HG02571 (cell line): ENCODE data around the gene RELN.
"Not testable (repeated sequence)": the region's sequence is repeated elsewhere in the genome, so short reads cannot be mapped to it uniquely, and the experiment has no call there.

Experiments used
- ATAC-seq: cut with Tn5 transposase; IDR thresholded peaks from one replicate; pipeline ENCODE4 v1.9.1; 2021; ENCODE audit warnings: mild to moderate bottlenecking, moderate library complexity; ENCODE audit not compliant: unreplicated experiment

The RELN gene

GRCh38 chr7:103896826-103897225 lies 92.6 kb downstream of the RELN start:
- not testable (repeated sequence) for ATAC-seq

DNA sequence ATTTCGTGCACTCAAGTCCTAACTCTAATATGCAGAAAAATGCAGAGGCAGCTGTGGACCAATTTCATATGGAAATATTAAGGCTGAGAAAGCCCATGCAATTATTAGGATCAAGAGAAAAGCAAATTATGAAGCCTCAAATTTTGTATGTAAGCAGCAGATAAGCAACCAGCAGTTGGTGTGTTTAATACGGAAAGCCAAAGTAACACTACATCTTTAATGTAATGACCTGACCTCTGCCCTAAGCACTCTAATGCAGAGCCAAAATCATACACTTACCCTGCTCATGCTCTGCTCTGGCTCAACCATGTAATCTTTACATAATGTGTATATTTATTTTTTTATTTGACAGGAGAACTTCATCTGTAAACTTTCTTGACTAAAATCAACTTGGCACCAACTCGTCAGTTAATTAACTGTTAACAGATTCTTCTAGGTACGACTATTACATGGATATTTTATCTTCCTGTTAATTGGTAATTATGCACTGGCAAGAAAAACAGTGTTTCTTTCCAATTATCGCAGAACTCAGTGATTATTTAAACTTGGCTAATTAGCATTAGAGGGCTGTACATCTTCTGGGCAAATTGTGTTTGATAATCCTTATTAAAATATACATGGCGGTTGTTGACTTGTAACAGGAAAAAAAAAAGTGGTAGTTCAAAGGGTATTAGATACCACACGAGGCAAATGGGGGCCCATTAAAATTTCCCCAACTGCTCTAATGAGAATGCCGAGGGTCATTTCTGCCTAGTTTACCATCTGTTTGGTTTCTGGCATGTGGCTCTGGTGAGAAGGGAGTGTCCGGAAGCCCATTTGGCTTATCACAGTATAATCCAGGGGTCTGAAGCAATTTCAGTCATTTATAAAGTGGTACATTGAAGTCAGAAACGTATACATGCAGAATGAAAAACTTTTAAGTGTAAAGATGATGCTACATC lies 94.5 kb downstream of the RELN start:
- ATAC-seq = no peak

GRCh38 chr7:103893350-103893749 lies 96.1 kb downstream of the RELN start:
- no peak for ATAC-seq

DNA sequence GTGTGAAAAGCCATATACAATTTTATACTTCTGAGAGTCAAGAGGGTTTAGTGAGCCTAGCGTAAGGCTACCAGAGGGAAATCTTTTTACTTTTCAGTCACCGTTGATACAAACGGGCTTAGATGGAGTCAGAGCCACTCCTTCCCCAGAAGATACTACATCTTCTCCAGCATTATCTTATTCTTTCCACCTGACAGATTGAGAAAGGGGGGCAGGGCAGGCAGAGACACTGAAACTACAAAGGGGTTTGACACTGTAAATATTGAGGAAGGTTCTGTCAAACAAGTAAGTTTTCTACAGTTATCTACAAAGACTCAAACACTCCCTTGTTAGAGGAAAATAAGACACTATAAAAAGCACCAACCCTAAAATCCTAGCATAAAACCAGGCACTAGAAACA lies 100.0 kb downstream of the RELN start:
- no peak for ATAC-seq

- ATAC-seq = no peak
These were observed 100.8 kb downstream of the RELN start for GRCh38 chr7:103888603-103889153.

DNA sequence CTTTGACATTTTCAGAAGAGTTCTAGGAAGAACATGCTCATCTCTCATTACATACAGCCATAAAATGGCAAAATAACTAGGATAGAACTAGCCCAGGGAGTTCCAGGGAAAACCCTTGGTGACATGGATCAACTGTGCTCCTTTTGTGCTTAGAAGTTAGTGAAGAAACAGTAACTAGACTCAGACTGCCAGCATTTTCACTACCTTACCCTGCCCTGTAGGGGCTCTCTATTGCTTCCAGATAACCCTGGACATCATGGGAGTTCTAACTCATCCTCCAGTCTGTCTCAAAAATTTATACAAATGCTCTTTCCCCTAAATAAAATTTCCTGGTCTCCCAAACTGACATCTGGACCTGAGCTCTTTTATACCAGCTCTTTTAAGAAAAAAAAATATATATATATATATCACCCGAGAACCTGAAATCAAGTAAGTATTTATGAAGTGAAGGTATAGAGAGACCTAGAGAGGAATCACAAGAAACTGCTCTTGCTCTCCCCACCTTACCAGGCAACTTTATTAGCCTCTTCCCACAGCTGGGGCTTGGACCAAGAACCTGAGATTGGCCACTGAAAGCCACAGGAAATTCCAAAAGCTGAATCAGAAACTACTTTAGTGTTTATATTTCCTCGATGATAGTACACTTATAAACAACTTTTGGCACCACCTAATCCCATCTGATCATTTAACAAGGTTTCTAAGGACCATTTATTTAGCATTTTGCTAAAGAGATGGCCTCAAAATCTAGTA lies 101.4 kb downstream of the RELN start:
- ATAC-seq = no peak

GRCh38 chr7:103887050-103887449 lies 102.4 kb downstream of the RELN start:
- no peak for ATAC-seq

DNA sequence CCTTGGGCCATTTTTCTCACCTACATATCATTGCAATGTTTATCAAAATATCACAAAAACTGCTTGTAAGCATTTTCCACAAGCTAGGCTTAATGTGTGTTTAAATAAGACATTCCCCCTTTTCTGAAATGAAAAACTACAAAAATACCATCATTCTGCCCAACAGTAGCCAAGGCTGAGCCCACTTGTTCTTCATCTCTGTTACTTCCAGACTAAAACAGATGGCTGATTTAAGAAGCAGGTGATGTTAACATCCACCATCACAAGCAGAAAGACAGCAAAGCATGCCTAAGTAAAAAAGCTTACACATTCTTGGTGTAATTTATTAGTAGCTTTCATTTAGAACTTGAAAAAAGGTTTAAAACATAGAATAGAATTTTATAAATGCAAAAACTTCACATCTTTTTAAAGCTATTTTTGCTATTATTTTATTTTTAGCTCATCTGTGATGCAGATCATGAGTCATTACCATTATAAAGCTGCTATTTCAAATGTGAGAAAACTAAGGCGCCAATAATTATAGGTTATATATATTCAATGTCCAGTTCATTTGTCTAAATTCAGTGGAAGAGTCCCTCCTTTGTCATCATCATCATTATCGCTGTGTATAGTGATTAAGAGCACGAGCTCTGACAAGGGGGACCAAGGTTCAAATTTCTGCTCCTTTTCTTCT lies 109.4 kb downstream of the RELN start:
- no peak for ATAC-seq

DNA sequence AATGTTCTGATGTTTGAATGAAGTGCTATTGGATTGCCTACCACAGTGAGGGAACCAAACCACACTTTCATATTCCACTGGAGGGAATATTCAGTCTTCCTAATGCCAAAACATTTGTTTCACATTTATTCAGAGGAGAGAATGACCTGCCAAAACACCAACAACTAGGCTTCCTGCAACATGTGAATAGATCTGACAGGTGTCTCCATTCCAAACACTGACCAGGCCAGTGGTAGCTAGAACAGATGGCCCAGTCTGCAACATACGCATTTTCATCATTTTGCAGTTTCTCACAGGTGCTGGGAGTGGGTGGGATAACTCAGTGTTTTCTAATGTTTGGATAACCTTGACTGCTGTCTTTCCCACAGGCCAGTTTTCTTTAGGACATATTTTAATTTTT lies 110.0 kb downstream of the RELN start:
- ATAC-seq = no peak

DNA sequence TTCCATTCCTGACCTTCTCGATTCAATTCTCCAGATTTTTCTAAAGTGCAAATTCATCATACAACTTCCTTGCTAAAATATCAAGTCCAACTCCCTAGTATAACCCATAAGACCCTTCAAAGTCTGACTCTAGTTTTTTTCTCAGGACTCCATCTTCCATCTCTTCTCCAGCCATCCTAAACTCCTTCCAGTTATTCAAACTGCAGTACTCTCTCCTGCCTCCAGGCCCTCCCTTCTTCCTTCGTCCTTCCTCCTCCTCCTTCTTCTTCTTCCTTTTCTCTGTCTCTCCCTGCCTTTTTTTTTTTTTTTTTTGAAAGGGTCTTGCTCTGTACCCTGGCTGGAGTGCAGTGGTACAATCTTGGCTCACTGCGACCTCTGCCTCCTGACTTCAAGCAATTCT lies 111.9 kb downstream of the RELN start:
- no peak for ATAC-seq

DNA sequence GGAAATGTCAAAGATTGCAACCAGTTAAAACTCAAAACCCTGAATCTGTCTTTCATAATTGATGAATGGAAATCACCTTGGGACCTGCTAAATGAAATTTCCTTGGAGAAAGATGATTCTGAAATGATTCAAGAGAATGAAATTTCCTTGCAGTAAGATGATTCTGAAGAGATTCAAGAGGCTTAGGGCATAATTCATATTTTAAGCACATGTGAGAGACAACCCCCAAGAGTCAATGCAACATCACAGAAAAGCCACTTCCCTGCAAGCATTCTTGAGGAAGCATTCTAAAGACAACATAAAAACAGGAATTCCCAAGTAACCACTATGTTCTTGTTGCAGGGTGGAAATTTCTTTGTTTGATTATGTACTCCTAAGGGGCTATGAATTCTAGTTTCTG lies 113.7 kb downstream of the RELN start:
- no peak for ATAC-seq

DNA sequence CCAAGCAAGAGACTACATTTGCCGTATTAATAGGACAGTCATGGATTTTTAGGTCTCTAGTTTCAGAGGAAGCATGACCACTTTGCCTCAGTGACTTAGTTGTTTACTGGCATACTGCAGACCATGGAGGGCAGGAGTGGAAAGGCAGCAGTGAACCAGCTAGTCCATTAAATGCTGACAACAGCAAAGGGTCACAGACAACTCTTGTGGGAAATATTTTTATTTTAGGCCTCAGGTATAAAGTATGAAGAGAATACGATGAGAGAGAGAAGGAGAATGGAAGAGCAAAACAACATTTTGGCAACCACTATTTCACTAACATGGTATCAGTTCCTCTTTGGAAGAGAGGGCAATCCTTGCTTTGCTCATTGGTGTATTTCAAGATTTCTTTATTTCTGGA lies 118.0 kb downstream of the RELN start:
- no peak for ATAC-seq

DNA sequence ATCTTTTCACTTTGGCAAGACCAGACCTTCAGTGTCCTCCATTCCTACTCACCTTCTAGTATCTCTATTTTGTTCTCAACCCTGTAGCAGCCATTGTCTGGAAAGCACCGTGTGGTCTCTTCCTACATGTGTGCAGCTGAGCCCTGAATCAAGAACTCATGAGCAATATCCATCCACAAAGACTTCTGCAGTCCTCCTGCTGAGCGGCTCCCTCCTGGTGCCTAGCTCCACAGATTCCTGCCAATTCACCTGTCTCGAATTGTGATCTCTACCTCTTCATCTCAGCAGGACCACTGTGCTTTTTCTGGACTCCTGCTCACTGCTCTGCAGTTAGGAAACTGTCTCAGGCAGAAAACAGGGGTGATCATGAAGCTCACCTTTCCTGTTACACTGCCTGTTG lies 118.8 kb downstream of the RELN start:
- no peak for ATAC-seq

DNA sequence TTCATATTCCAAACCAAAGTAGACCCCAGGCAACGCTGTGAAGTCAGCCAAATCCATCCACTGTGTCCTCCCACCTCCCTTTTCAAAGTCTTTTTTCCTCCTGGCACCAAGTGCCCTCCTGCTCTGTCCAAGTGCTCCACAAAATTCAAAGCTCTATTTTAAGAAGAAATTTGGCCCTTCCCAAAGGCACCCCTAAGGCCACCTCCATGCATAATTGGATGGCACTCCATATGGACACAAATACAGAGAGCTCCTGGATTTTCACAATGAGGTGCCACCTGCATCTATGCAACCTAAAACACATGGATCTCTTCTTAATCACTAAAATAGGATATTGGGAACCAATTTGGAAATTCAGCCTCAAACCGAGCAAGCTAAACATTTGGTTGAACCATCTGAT lies 121.6 kb downstream of the RELN start:
- no peak for ATAC-seq

- ATAC-seq = no peak
These were observed 122.5 kb downstream of the RELN start for GRCh38 chr7:103866919-103867318.

GRCh38 chr7:103865442-103865841 lies 124.0 kb downstream of the RELN start:
- no peak for ATAC-seq

- no peak for ATAC-seq
These were observed 127.0 kb downstream of the RELN start for GRCh38 chr7:103862302-103863035.

- ATAC-seq = no peak
These were observed 129.7 kb downstream of the RELN start for GRCh38 chr7:103859709-103860108.

DNA sequence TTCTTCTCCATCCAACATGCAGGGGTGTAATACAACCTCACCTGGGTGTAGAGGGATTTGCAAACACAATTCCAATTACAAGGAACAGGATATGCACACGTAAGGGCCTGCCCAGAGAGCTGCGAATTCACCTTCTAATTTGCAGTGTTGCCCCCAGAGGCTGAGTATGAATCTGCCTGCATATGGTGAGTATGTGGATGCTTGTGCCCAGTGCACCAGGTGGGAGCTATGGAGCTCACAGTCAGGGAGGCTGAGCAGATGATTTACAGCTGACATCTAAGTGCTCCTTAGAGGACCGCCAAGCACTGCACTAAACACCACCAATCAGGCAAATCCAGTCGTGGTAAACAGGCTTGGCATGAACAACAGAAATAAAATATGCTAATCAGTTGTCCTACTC lies 132.0 kb downstream of the RELN start:
- ATAC-seq = no peak

- ATAC-seq = no peak
These were observed 132.5 kb downstream of the RELN start for GRCh38 chr7:103856929-103857328.

DNA sequence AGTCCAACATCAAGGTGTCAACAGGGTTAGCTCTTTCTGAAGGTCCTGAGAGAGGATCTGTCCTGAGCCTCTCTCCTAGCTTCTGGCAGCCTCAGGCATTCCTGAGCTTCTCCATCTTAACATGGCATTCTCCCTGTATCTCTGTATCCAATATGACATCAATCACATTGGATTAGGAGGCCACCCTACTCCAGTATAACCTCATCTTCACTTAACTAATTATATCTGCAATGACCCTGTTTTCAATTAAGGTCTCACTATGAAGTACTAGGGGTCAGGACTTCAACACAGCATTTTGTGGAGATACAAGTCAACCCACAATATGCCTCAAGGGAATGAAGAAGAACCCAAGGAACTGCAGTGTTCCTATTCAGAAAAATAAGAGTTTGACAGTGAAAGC lies 133.8 kb downstream of the RELN start:
- no peak for ATAC-seq
